Mononuclear cell (primary cell): ENCODE measurements around the gene NFE2L3. TPM values are rescaled to one million over a fixed set of nuclear protein-coding genes. Genes with fewer than 3 reads are reported as not detected.
A peak's percentile ranks its signal among the peaks of the same experiment; 100 is the strongest.
"Not testable (repeated sequence)": the region's sequence is repeated elsewhere in the genome, so short reads cannot be mapped to it uniquely, and the experiment has no call there.

ENCODE experiments used
- H3K27me3 ChIP-seq: 2 replicates; pipeline ENCODE4 v1.6.0; 2011; ENCODE audit warnings: low read length, control low read depth; ENCODE audit not compliant: insufficient read depth
- H3K4me1 ChIP-seq: 2 replicates; pipeline ENCODE4 v1.5.1; 2011; ENCODE audit warnings: mild to moderate bottlenecking, low read length, control low read depth; ENCODE audit not compliant: insufficient read depth
- H3K4me3 ChIP-seq: 2 replicates; pipeline ENCODE4 v1.5.1; 2011; ENCODE audit warnings: mild to moderate bottlenecking, low read length, moderate library complexity
- H3K9me3 ChIP-seq: 2 replicates; pipeline ENCODE4 v1.5.1; 2011; ENCODE audit warnings: low read depth, mild to moderate bottlenecking, control low read depth, low read length
- total RNA-seq: library from RNA; depleted of rRNA; stranded (reverse); fragments of >200 nt; gene quantifications from one replicate; pipeline ENCODE4 v1.2.3, GENCODE V29; 2012

The NFE2L3 gene
- total RNA-seq, 1 donor, result 7.8 TPM

GRCh38 chr7:26140380-26140779, 11.6 kb upstream of the NFE2L3 start:
- Histone ChIP-seq H3K27me3 (no peaks in the 10 kb centered on the region), H3K4me3 (no peak overlapping the region), H3K9me3 (no peaks in the 10 kb centered on the region), H3K4me1 (peaks cover 19% of the 10 kb centered on the region)

GRCh38 chr7:26141077-26141476, 10.9 kb upstream of the NFE2L3 start:
- no peak overlapping the region for H3K4me3 ChIP-seq
- H3K4me1 ChIP-seq, result peaks cover 19% of the 10 kb centered on the region
- no peaks in the 10 kb centered on the region for H3K9me3 ChIP-seq

GRCh38 chr7:26143298-26144048, 8.5 kb upstream of the NFE2L3 start:
- H3K4me3 ChIP-seq, result no peak overlapping the region
- H3K27me3 ChIP-seq, result no peaks in the 10 kb centered on the region
- H3K4me1 ChIP-seq, result peaks cover 19% of the 10 kb centered on the region

More at GRCh38 chr7:26141077-26141476, 10.9 kb upstream of the NFE2L3 start:
- H3K27me3 ChIP-seq, result no peaks in the 10 kb centered on the region

GRCh38 chr7:26144184-26145080, 7.6 kb upstream of the NFE2L3 start:
- no peak overlapping the region for H3K4me3 ChIP-seq
- no peaks in the 10 kb centered on the region for H3K27me3 ChIP-seq
- no peaks in the 10 kb centered on the region for H3K9me3 ChIP-seq
- peaks cover 19% of the 10 kb centered on the region for H3K4me1 ChIP-seq

More at GRCh38 chr7:26143298-26144048, 8.5 kb upstream of the NFE2L3 start:
- H3K9me3 ChIP-seq, result no peaks in the 10 kb centered on the region

GRCh38 chr7:26145238-26145637, 6.8 kb upstream of the NFE2L3 start:
- peaks cover 14% of the 10 kb centered on the region for H3K4me1 ChIP-seq
- no peaks in the 10 kb centered on the region for H3K27me3 ChIP-seq
- H3K4me3 ChIP-seq, result no peak overlapping the region
- H3K9me3 ChIP-seq, result no peaks in the 10 kb centered on the region

GRCh38 chr7:26147030-26147429, 5.0 kb upstream of the NFE2L3 start:
- Histone ChIP-seq H3K9me3 (no peaks in the 10 kb centered on the region), H3K4me1 (peaks cover 9% of the 10 kb centered on the region), H3K27me3 (no peaks in the 10 kb centered on the region), H3K4me3 (no peak overlapping the region)

GRCh38 chr7:26147646-26148306, 4.2 kb upstream of the NFE2L3 start:
- H3K4me3 ChIP-seq, H3K9me3 ChIP-seq, H3K27me3 ChIP-seq: not testable (repeated sequence)
- peaks cover 12% of the 10 kb centered on the region for H3K4me1 ChIP-seq

GRCh38 chr7:26148307-26148700, 3.7 kb upstream of the NFE2L3 start:
- H3K9me3 ChIP-seq, H3K27me3 ChIP-seq, H3K4me3 ChIP-seq: not testable (repeated sequence)
- peaks cover 18% of the 10 kb centered on the region for H3K4me1 ChIP-seq

GRCh38 chr7:26149391-26149977, 2.5 kb upstream of the NFE2L3 start:
- Histone ChIP-seq H3K4me3 (no peak overlapping the region), H3K4me1 (peaks cover 30% of the 10 kb centered on the region), H3K27me3 (peaks cover 11% of the 10 kb centered on the region), H3K9me3 (no peaks in the 10 kb centered on the region)

- H3K9me3 ChIP-seq, result no peaks in the 10 kb centered on the region
- H3K27me3 ChIP-seq, result peaks cover 11% of the 10 kb centered on the region
- no peak overlapping the region for H3K4me3 ChIP-seq
- H3K4me1 ChIP-seq, result peaks cover 46% of the 10 kb centered on the region
These were observed 902 bp upstream of the NFE2L3 start for GRCh38 chr7:26151096-26151495.

GRCh38 chr7:26151650-26151952, 397 bp upstream of the NFE2L3 start:
- peaks cover 11% of the 10 kb centered on the region for H3K27me3 ChIP-seq
- H3K4me3 ChIP-seq, result peak overlapping the region; percentile 55
- no peaks in the 10 kb centered on the region for H3K9me3 ChIP-seq
- peaks cover 51% of the 10 kb centered on the region for H3K4me1 ChIP-seq

GRCh38 chr7:26152782-26153240, 813 bp downstream of the NFE2L3 start:
- not testable (repeated sequence) for H3K9me3 ChIP-seq
- H3K4me3 ChIP-seq, result peak overlapping the region; percentile 55
- H3K4me1 ChIP-seq, result peaks cover 57% of the 10 kb centered on the region
- peaks cover 11% of the 10 kb centered on the region for H3K27me3 ChIP-seq

GRCh38 chr7:26153241-26153822, 1.3 kb downstream of the NFE2L3 start:
- H3K27me3 ChIP-seq, result peaks cover 11% of the 10 kb centered on the region
- H3K9me3 ChIP-seq, result no peaks in the 10 kb centered on the region
- peaks cover 57% of the 10 kb centered on the region for H3K4me1 ChIP-seq
- H3K4me3 ChIP-seq, result peak overlapping the region; percentile 55
